GM20431 (cell line): ENCODE data around the gene GRID2.

Experiments used
- in situ Hi-C: fragments of 300-500 bp; cut with MseI, MboI; formaldehyde crosslinking; loops from one replicate; pipeline ENCODE4 v1.15.0; 2020; ENCODE audit warnings: low sequenced_read_pairs; ENCODE audit not compliant: unreplicated experiment

GRID2 gene

GRCh38 chr4:92654084-92654483, 350.3 kb downstream of the GRID2 start:
- in situ Hi-C loops, result no loop called here

GRCh38 chr4:92657695-92658094, 353.9 kb downstream of the GRID2 start:
- in situ Hi-C loops, result no loop called here

- in situ Hi-C loops, result no loop called here
These were observed 354.6 kb downstream of the GRID2 start for GRCh38 chr4:92658318-92658717.

DNA sequence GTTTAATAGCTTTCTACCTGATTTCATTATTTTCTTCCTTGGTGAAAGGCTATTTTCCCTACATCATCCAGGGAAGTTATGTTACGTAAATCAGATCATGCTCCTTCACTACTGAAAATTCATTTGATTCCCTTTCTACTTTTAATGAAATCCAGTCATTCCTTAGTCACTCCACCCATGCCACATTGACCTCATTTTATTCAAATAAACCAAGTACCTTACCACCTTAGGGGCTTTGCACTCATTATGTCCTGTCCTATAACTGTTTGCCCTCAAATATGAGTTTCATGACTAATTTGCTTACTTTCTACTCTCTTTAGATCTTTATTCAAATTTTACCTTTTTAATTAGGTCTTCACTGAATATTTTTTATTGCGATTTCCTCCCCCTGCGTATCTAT, 374.0 kb downstream of the GRID2 start:
- in situ Hi-C loops, result no loop called here

- in situ Hi-C loops, result no loop called here
These were observed 374.5 kb downstream of the GRID2 start for GRCh38 chr4:92678292-92678691.

- in situ Hi-C loops, result no loop called here
These were observed 375.4 kb downstream of the GRID2 start for GRCh38 chr4:92679149-92679548.

- in situ Hi-C loops, result no loop called here
These were observed 410.9 kb downstream of the GRID2 start for GRCh38 chr4:92714640-92715039.

DNA sequence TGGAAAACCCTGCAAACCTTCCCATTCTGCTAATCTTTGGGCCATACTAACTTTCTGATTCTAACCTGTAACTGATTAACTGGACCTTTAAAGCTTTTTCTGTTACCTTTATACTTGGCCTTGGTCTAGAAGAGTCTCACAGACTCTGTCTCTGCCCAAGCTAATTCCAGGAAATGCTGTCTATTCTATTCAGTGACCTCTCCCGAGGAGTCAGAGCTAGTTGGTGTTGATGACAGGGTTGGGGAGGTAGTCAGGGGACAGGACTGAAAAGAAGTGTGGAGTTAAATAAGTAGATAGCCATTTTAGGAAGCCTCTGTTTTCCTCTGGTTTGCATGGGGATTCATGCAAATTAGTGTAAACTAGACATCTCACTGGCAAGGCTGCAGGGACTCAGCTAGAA, 429.5 kb downstream of the GRID2 start:
- in situ Hi-C loops, result no loop called here

DNA sequence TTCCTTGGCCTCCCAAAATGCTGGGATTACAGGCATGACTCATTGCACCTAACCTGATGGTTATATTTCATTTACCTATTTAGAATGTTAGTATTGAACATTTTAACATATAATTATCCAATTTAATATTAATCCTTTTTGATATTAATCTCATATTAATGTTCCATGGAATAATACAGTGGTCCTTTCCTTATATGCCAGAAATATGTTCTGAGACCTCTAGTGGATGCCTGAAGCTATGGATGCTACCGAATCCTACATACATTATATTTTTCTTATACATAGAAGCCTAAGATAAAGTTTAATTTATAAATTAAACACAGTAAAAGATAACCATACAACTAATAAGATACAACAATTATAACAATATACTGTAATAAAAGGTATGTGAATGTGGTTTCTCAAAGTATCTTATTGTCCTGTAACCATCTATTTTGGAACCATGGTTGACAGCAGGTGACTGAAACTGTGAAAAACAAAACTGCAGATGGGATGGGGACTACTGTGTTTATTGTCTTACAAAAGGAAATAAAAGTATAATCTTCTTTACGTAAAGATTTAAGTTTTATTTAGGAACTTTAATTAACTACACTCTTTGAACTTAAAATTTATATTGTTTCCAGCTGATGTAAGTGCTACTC, 431.4 kb downstream of the GRID2 start:
- in situ Hi-C loops, result no loop called here

DNA sequence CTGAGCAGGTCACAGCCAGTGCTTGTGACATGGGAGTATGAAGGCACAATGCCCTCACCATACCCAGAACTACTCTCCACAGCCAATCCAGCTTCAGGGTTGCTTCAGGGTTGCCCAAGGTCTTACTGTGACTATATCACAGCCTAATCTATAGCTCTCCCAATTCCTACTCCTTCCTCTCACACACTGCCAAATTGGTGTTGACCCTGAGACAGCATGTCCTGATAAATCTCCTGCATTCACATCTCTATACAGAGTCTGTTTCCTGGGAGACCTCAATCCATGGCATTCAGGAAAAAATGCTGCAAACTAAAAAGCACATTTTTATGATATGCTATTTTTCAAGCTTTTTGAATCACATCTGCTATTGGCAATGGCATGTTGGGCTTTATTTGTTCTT, 456.7 kb downstream of the GRID2 start:
- in situ Hi-C loops, result no loop called here

GRCh38 chr4:92776080-92776479, 472.3 kb downstream of the GRID2 start:
- in situ Hi-C loops, result no loop called here

- in situ Hi-C loops, result no loop called here
These were observed 486.0 kb downstream of the GRID2 start for GRCh38 chr4:92789741-92790140.

DNA sequence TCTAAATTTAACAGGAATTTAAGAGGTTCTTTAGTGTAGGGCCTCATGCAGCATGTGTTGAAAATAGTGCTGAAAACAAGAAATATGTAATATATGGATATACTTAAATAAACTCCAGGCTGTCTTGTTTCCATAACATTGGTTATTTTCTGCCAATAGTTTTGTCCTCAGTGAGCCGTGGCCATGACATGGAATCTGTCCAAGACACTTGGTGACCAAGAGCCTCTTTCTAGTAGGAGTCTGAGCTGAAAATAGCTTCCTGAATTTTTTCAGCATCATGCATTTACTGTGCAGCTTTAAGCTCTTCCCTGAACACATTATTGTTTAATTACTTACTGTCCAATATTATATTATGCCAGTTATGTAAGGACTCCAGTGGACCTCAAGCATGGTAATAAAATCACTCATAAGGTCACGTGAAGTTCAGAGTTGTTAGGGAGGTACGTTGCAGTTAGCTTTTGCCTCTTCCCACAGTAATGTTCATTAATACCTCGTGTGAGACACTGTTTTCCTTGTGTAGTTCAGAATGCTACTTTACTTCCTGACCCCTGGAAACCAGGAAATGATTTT, 488.2 kb downstream of the GRID2 start:
- in situ Hi-C loops, result no loop called here

DNA sequence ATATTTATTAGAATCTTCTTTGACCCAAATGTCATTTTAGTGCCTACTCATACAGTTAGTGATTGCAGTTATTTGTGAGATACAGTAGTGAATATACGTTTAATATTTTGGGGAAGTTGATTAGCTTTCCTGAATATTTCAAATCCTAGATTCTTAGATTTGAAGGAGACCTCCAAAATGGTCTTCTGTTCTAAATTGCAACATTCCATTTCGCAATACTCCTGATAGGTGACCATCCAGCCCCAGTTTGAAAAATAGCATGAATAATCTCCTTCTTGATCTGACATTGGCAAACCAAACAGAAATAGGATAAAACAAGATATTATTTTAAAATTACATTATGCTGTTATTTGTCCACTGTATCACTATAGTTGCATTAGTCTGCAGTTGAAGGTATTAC, 505.6 kb downstream of the GRID2 start:
- in situ Hi-C loops, result no loop called here

- in situ Hi-C loops, result no loop called here
These were observed 508.9 kb downstream of the GRID2 start for GRCh38 chr4:92812652-92813051.

GRCh38 chr4:92814677-92815076, 510.9 kb downstream of the GRID2 start:
- in situ Hi-C loops, result no loop called here

DNA sequence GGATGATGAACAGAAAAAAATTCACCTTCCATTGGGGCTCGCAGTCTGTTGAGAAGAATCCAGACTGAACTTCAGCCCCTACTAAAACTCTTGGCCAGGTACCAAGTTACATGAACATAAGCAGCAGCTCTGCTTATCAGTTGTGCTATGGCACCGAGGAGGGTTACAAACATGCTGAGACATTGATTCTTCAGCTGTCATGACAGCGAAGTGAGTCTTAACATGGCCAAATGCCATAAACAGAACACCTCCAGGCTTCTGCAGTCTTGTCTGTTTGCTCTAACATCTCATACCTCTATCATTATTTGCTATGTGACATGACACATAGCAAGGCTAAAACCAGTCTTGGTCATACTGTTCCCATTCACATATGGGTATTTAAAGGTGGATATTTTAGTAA, 521.5 kb downstream of the GRID2 start:
- in situ Hi-C loops, result no loop called here

GRCh38 chr4:92825791-92826190, 522.0 kb downstream of the GRID2 start:
- in situ Hi-C loops, result no loop called here

DNA sequence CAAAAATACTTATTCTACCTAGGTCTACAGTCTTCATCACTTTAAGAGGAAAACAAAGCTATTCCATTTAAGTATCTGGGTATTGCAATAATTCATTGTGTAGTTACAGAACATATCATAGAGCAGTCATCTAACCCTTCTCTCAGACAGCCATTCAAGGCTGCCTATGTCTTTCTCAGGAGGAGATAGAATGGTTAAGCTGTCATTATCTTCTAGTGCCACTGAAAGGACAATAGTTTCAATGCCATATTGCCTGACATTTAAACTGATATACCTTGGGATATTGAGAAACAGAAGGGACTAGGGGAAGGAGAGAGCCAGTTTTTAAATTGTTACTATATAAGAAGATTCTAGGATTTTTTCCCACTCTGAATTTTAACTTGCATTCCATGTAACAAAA, 527.0 kb downstream of the GRID2 start:
- in situ Hi-C loops, result no loop called here

DNA sequence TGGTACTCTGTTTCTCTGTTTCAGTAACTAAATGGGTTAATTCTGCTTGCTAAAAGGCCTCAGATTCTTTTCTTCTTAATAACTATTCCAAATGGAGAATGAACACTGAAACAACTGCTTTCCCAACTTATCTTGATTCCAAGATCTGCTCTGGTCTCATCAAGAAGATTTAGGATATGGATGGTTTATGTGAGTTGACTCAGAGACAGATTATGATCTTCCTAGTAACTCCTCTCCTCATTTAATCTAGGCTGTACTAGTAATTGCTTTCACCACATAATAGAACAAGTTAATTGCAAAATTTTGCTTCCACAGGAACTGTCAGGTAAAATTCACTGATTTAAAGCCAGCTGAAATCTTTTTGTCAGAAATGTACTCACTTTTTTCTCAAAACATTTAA, 537.1 kb downstream of the GRID2 start:
- in situ Hi-C loops, result no loop called here

DNA sequence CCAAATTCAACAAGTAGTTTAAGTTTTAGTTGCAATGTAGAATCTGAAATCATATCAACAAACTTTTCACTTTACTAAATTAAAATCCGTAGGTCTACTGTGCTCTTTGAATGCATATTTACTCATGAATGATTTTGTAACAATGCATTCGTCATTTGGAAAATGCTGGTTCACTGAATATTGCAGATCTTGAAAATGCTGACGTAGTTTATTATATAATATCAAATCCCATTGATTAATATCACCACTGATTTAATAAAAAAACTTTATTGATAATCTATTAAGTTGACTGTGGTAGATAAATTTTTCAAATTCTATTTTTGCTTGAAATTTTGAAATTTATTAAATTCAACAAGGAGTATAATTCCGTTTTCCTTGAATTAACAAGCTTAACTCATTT, 540.0 kb downstream of the GRID2 start:
- in situ Hi-C loops, result no loop called here

GRCh38 chr4:92847026-92847425, 543.3 kb downstream of the GRID2 start:
- in situ Hi-C loops, result no loop called here
